Fibroblast of lung (primary cell): ENCODE measurements around the gene TMEM132E. TPM values are rescaled to one million over a fixed set of nuclear protein-coding genes. Genes with fewer than 3 reads are reported as not detected.

Source experiments
- DNase-seq, 2 donors: peaks; one replicate each; pipeline versions ENCODE4 v3.0.0 to v3.0.0-alpha.2; 2010; ENCODE audit warnings: low read depth in 2 of 2
- H2AFZ ChIP-seq: 2 replicates; pipeline ENCODE4 v1.5.1; 2012; ENCODE audit warnings: low read length, control low read depth, inconsistent platforms
- H3K27ac ChIP-seq: 2 replicates; pipeline ENCODE4 v1.5.1; 2011; ENCODE audit warnings: low read length, control low read depth; ENCODE audit not compliant: insufficient read depth
- H3K27me3 ChIP-seq: 2 replicates; pipeline ENCODE4 v1.5.1; 2011; ENCODE audit warnings: mild to moderate bottlenecking, low read length; ENCODE audit not compliant: control insufficient read depth, insufficient read depth
- H3K36me3 ChIP-seq: 2 replicates; pipeline ENCODE4 v1.5.1; 2011; ENCODE audit warnings: low read length; ENCODE audit not compliant: control insufficient read depth, insufficient read depth
- H3K4me1 ChIP-seq: 2 replicates; pipeline ENCODE4 v1.5.1; 2011; ENCODE audit warnings: low read length; ENCODE audit not compliant: control insufficient read depth, insufficient read depth; ENCODE audit errors: extremely low read depth
- H3K4me2 ChIP-seq: 2 replicates; pipeline ENCODE4 v1.5.1; 2011; ENCODE audit warnings: low read length, control low read depth; ENCODE audit not compliant: insufficient read depth; ENCODE audit errors: extremely low read depth
- H3K4me3 ChIP-seq, 4 experiments: fragments of 200-600 bp in 1 of 4; sonication (generic) in 1 of 4; replicated peaks in 1 of 4; 2 replicates each; pipeline ENCODE4 v1.5.1; 2011 to 2016; ENCODE audit warnings: low read length in 4 of 4, low read depth in 3 of 4, mild to moderate bottlenecking in 3 of 4, control low read depth in 2 of 4, inconsistent platforms in 1 of 4, mixed read lengths in 1 of 4; ENCODE audit not compliant: insufficient read depth in 1 of 4; ENCODE audit errors: control extremely low read depth in 1 of 4
- H3K79me2 ChIP-seq: 2 replicates; pipeline ENCODE4 v1.5.1; 2012; ENCODE audit warnings: mild to moderate bottlenecking, low read length, inconsistent platforms; ENCODE audit not compliant: control insufficient read depth, insufficient read depth
- H3K9ac ChIP-seq: 2 replicates; pipeline ENCODE4 v1.5.1; 2011; ENCODE audit warnings: mild to moderate bottlenecking, low read length, control low read depth; ENCODE audit not compliant: insufficient read depth
- H3K9me3 ChIP-seq: 2 replicates; pipeline ENCODE4 v1.5.1; 2012; ENCODE audit warnings: low read depth, low read length; ENCODE audit not compliant: control insufficient read depth, insufficient read depth
- H4K20me1 ChIP-seq: 2 replicates; pipeline ENCODE4 v1.5.1; 2011; ENCODE audit warnings: low read length; ENCODE audit not compliant: control insufficient read depth, insufficient read depth; ENCODE audit errors: extremely low read depth
- EZH2 ChIP-seq: IDR thresholded peaks from 2 replicates; pipeline ENCODE4 v1.5.1; 2012; ENCODE audit warnings: low read length, control low read depth, mild to moderate bottlenecking; ENCODE audit errors: missing control alignments
- polyA plus RNA-seq, 2 donors: library from polyadenylated mRNA; depleted of rRNA in 1 of 2; stranded (reverse) in 1 of 2; unstranded in 1 of 2; fragments of >200 nt; gene quantifications; 2 replicates each; pipeline ENCODE4 v1.2.1, GENCODE V29; 2011 to 2012; ENCODE audit warnings: missing spikeins in 1 of 2
- total RNA-seq: library from RNA; depleted of rRNA; stranded (reverse); fragments of >200 nt; gene quantifications from 2 replicates; pipeline ENCODE4 v1.2.1, GENCODE V29; 2014
- TF ChIP-seq, protein P1 (sequence below), 2 donors: IDR thresholded peaks in 1 of 2; conservative IDR thresholded peaks in 1 of 2; 1 replicate in 1 of 2; 2 replicates in 1 of 2; pipeline ENCODE4 v1.5.1; 2011 to 2012; ENCODE audit warnings: low read length in 2 of 2, control low read depth in 1 of 2, inconsistent platforms in 1 of 2, low read depth in 1 of 2, mild to moderate bottlenecking in 1 of 2

The TMEM132E gene
- total and polyA plus RNA-seq, 2 donors (not counting 1 experiment from before 2014, with no cell fraction given), result not detected

DNA sequence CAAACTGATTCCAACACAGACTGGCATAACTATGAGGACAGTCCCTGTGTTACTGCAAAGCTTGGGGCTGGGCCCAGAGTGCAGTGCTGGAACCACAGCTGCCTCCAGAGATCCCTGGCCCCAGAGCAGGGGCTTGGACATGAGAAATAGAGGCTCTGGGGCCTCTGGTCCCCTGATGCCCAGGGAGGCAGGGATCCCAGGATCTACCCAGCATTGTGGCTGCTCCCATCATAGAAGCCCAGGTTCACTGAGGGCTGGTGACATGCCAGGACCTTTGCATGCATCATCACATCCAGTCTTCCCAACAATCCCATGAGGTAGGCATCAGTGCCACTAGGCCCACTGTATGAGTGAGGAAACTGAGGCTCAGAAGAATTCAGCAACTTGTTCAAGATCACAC, 95.8 kb downstream of the TMEM132E start:
- H3K9me3 ChIP-seq, result no peaks in the 10 kb centered on the region
- TF ChIP-seq EZH2, result no peak
- TF ChIP-seq, protein P1, sequence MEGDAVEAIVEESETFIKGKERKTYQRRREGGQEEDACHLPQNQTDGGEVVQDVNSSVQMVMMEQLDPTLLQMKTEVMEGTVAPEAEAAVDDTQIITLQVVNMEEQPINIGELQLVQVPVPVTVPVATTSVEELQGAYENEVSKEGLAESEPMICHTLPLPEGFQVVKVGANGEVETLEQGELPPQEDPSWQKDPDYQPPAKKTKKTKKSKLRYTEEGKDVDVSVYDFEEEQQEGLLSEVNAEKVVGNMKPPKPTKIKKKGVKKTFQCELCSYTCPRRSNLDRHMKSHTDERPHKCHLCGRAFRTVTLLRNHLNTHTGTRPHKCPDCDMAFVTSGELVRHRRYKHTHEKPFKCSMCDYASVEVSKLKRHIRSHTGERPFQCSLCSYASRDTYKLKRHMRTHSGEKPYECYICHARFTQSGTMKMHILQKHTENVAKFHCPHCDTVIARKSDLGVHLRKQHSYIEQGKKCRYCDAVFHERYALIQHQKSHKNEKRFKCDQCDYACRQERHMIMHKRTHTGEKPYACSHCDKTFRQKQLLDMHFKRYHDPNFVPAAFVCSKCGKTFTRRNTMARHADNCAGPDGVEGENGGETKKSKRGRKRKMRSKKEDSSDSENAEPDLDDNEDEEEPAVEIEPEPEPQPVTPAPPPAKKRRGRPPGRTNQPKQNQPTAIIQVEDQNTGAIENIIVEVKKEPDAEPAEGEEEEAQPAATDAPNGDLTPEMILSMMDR (conservative IDR thresholded peaks at IDR 0.05 in 1 of 2, IDR thresholded peaks at IDR 0.05 in 1 of 2; ENCODE audit: low read depth in 1 of 2, low read length in 2 of 2), result no peak
- H3K9ac ChIP-seq, result no peak overlapping the region
- no peak overlapping the region for H3K4me3 ChIP-seq
- no peak overlapping the region for H3K27ac ChIP-seq
- no peaks in the 10 kb centered on the region for H3K4me1 ChIP-seq
- H2AFZ ChIP-seq, result no peak overlapping the region
- no peaks in the 10 kb centered on the region for H3K79me2 ChIP-seq
- no peaks in the 10 kb centered on the region for H4K20me1 ChIP-seq
- H3K4me2 ChIP-seq, result no peak overlapping the region
- H3K36me3 ChIP-seq, result no peaks in the 10 kb centered on the region
- no peaks in the 10 kb centered on the region for H3K27me3 ChIP-seq
- no peak for DNase-seq

DNA sequence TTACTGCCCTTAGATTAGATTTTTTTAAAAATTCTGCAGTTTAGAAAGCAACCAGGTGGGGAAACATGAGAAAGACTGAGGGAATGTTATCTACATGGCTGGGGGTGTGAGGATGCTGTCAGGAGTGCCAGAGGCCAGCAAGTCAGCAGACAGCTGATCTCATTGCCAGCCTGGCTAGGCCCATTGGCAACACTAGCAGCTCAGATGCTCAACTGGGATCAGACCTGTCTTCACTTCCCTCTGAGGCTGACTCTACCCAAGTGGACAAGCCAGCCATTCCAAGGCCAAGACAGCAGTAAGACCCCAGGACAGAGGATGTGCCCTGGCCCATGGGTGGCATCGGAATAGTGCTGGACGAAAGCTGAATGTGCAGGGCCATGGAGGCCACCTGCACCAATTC, 96.2 kb downstream of the TMEM132E start:
- H3K9me3 ChIP-seq, result no peaks in the 10 kb centered on the region
- H3K27ac ChIP-seq, result no peak overlapping the region
- no peaks in the 10 kb centered on the region for H4K20me1 ChIP-seq
- H3K4me2 ChIP-seq, result no peak overlapping the region
- TF ChIP-seq EZH2, result no peak
- TF ChIP-seq, protein P1 (conservative IDR thresholded peaks at IDR 0.05 in 1 of 2, IDR thresholded peaks at IDR 0.05 in 1 of 2; ENCODE audit: low read depth in 1 of 2, low read length in 2 of 2), result no peak
- no peak overlapping the region for H3K4me3 ChIP-seq
- no peak for DNase-seq
- H3K4me1 ChIP-seq, result no peaks in the 10 kb centered on the region
- H3K9ac ChIP-seq, result no peak overlapping the region
- H3K79me2 ChIP-seq, result no peaks in the 10 kb centered on the region
- H2AFZ ChIP-seq, result no peak overlapping the region
- H3K36me3 ChIP-seq, result no peaks in the 10 kb centered on the region
- no peaks in the 10 kb centered on the region for H3K27me3 ChIP-seq

DNA sequence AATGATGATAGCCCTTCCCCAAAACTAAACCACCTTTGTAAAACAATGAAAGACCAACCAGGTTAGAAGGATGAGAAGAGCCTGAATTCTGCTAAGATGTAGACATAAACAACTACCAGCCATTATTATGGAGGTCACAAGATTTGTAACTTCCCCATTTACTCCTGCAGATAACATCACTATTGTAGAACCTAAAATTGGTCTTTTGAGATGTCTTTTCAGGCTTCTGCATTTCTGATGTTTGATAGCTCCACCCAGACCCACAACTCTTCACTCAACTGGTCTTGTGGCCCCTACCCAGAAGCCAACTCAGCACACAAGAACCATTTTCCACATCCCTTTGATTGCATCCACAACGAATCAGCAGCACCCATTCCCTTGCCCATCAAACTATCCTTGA, 100.8 kb downstream of the TMEM132E start:
- no peaks in the 10 kb centered on the region for H3K36me3 ChIP-seq
- no peaks in the 10 kb centered on the region for H3K4me1 ChIP-seq
- H4K20me1 ChIP-seq, result no peaks in the 10 kb centered on the region
- H3K9me3 ChIP-seq, result no peaks in the 10 kb centered on the region
- H3K27me3 ChIP-seq, result no peaks in the 10 kb centered on the region
- no peak overlapping the region for H3K9ac ChIP-seq
- DNase-seq, result no peak
- no peaks in the 10 kb centered on the region for H3K79me2 ChIP-seq
- no peak overlapping the region for H3K4me3 ChIP-seq
- H2AFZ ChIP-seq, result no peak overlapping the region
- TF ChIP-seq EZH2, result no peak
- TF ChIP-seq, protein P1 (conservative IDR thresholded peaks at IDR 0.05 in 1 of 2, IDR thresholded peaks at IDR 0.05 in 1 of 2; ENCODE audit: low read depth in 1 of 2, low read length in 2 of 2), result no peak
- H3K4me2 ChIP-seq, result no peak overlapping the region
- H3K27ac ChIP-seq, result no peak overlapping the region
